Measurements from ENCODE around the gene PCSK2. TPM values are rescaled to one million over a fixed set of nuclear protein-coding genes. Genes with fewer than 3 reads are reported as not detected.

PCSK2 gene
- total RNA-seq, 1 experiment from 2014 or later: not detected

GRCh38 chr20:17287503-17287902 lies 60.7 kb downstream of the PCSK2 start:
- no peak overlapping the region for H3K27ac ChIP-seq
- no peak overlapping the region for H3K4me3 ChIP-seq
- H3K36me3 ChIP-seq: no peaks in the 10 kb centered on the region
- peaks cover 23% of the 10 kb centered on the region for H3K27me3 ChIP-seq (replicated peaks)
- H3K4me1 ChIP-seq (replicated peaks): no peaks in the 10 kb centered on the region
- DNase-seq (ENCODE audit: low read depth in 1 of 2, low spot score in 2 of 2): no peak
- H3K9me3 ChIP-seq (replicated peaks): no peaks in the 10 kb centered on the region

DNA sequence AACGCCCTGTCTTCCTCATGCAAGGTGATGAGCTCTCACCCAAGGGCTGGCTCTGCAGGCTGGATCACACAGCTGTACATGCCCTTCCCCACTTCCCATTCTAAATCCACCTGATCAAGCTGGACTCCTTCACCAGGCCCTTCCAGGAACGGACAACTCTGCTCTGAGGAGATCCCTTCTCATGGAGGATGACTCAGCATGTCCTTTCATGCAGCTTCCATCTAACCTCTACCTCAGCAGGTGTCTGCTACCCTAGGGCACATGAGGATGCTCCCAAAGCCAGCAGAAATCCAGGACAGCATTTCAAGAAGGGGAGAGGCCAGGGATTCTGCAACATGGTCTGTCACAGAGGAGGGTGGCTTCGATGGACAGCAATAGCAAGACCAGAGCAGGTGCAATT lies 61.2 kb downstream of the PCSK2 start:
- Histone ChIP-seq H3K36me3 (no peaks in the 10 kb centered on the region), H3K27ac (no peak overlapping the region), H3K4me1 (replicated peaks) (no peaks in the 10 kb centered on the region), H3K4me3 (no peak overlapping the region), H3K9me3 (replicated peaks) (no peaks in the 10 kb centered on the region), H3K27me3 (replicated peaks) (peaks cover 21% of the 10 kb centered on the region)
- no peak for DNase-seq (ENCODE audit: low read depth in 1 of 2, low spot score in 2 of 2)

DNA sequence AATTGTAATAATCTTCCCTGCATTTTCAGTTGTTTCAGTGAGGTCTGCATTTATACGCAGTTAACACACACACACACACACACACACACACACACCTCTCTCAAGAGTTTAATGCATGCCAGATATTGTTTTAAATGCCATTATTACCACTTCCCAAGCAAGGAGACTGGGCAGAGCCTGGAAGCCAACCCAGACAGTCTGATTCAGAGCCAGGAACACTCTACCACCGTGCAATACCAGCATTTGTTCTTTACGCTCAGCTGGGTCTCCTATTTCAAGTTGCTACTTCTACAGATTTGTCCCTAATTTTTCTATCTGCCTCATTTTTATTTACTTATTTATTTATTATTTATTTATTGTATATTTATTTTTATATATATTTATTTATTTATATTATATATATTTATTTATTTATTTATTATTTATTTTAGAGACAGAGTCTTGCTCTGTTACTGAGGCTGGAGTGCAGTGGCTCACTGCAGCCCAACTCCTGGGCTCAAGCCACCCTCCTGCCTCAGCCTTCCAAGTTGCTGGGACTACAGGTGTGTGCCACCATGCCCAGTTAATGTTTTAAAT lies 68.4 kb downstream of the PCSK2 start:
- no peak overlapping the region for H3K4me3 ChIP-seq
- H3K27ac ChIP-seq: no peak overlapping the region
- H3K36me3 ChIP-seq: no peaks in the 10 kb centered on the region
- no peaks in the 10 kb centered on the region for H3K9me3 ChIP-seq (replicated peaks)
- H3K27me3 ChIP-seq (replicated peaks): no peaks in the 10 kb centered on the region
- DNase-seq (ENCODE audit: low read depth in 1 of 2, low spot score in 2 of 2): no peak
- no peaks in the 10 kb centered on the region for H3K4me1 ChIP-seq (replicated peaks)

DNA sequence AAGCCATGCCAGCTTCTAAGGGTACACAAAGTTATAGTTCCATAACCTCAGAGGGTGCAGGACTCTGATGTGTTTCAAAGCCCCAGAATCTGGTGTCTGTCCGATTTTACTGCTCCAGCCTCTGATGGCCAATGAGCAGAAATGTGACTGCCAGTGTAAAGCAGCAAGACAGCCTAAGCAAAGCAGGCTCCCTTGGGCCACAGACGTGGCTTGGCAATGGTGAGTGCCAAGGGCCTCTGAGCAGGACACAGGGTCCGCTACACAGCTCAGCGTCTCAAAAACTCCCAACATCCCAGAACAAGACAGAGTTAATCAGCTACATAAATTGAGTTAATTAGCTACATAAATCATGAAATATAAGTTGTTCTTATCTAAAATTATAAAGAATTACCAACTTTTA lies 69.2 kb downstream of the PCSK2 start:
- no peak overlapping the region for H3K4me3 ChIP-seq
- H3K36me3 ChIP-seq: no peaks in the 10 kb centered on the region
- no peaks in the 10 kb centered on the region for H3K27me3 ChIP-seq (replicated peaks)
- H3K4me1 ChIP-seq (replicated peaks): no peaks in the 10 kb centered on the region
- DNase-seq (ENCODE audit: low read depth in 1 of 2, low spot score in 2 of 2): no peak
- no peaks in the 10 kb centered on the region for H3K9me3 ChIP-seq (replicated peaks)
- no peak overlapping the region for H3K27ac ChIP-seq

DNA sequence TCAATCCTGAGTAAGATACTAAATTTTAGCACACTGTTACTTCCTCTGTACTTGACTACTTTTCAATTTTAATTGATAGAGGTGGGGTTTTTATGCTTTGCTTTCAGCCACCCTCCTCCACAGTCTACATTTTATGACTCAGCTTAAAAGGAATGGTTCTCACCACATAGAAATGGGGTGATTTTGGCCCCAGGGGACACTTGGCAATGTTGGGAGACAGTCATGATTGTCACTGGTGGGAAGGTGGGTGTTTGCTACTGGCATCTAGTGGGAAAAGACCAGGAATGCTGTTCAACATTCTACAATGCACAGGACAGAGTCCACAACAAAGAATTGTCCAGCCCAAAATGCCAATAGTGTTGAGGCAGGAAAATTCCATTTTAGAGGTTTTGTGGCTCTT lies 71.3 kb downstream of the PCSK2 start:
- H3K9me3 ChIP-seq (replicated peaks): no peaks in the 10 kb centered on the region
- no peak for DNase-seq (ENCODE audit: low read depth in 1 of 2, low spot score in 2 of 2)

DNA sequence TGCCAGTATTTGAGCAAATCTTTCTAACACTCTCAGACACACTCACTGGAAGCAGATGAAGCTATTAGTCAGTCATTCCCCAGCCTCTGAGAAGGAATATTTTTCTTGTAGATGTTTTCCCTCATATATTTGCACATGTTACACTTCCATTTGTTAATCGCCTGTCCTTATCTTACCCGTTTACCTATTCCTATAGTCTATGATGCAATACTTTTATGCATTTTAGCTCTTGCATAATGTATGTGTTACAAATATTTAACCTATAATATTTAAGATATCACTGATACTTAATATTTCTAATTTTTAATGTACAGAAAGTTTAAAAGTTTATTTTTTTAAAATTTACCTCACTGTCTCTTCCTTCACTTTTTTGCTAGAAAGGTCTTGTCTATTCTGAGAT lies 71.9 kb downstream of the PCSK2 start:
- Histone ChIP-seq H3K36me3 (no peaks in the 10 kb centered on the region), H3K27me3 (replicated peaks) (no peaks in the 10 kb centered on the region), H3K4me1 (replicated peaks) (no peaks in the 10 kb centered on the region), H3K9me3 (replicated peaks) (no peaks in the 10 kb centered on the region), H3K4me3 (no peak overlapping the region), H3K27ac (no peak overlapping the region)
- DNase-seq (ENCODE audit: low read depth in 1 of 2, low spot score in 2 of 2): no peak

More for the DNA sequence above, 71.3 kb downstream of the PCSK2 start:
- H3K27ac ChIP-seq: no peak overlapping the region
- H3K36me3 ChIP-seq: no peaks in the 10 kb centered on the region
- H3K27me3 ChIP-seq (replicated peaks): no peaks in the 10 kb centered on the region
- no peaks in the 10 kb centered on the region for H3K4me1 ChIP-seq (replicated peaks)
- H3K4me3 ChIP-seq: no peak overlapping the region

DNA sequence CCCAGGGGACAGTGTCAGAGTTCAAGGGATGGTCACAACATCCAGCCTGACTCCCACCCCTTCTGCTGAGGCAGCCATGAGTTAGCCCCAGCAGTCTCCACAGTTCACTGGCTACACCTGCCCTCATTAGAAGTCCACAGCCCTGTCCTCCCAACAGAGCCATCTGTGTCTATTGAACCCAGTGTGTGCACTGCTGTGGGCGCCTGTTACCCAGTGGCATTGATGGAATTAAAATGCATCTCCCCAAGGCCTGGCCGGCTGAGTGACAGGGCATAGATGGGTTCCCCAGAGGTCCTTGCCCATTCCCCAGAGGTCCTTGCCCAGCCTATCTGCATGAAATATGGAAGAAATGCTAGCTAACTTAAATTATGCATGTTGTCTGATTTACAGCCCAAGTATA lies 73.3 kb downstream of the PCSK2 start:
- Histone ChIP-seq H3K9me3 (replicated peaks) (no peaks in the 10 kb centered on the region), H3K27me3 (replicated peaks) (no peaks in the 10 kb centered on the region), H3K27ac (no peak overlapping the region), H3K4me3 (no peak overlapping the region), H3K36me3 (no peaks in the 10 kb centered on the region), H3K4me1 (replicated peaks) (no peaks in the 10 kb centered on the region)
- no peak for DNase-seq (ENCODE audit: low read depth in 1 of 2, low spot score in 2 of 2)

DNA sequence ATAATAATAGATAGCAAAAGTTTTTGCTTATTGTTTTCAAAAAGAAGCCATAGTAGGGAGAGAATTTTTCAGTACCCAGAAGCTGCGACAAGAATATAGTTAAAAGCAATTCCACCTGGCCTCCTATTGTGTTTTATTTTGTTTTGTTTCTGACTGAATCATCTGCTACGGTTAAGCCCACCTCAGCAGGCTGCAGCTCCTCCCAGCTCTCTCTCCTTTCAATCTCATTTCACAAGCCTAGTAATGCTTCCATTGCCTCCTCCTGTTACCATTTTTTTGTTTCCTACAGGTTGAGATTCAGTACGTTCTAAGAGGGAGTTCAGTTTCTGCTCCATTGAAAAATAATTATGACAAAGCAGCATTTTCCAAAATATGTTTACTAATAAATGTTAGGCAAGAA lies 77.9 kb downstream of the PCSK2 start:
- H3K4me3 ChIP-seq: no peak overlapping the region
- no peak for DNase-seq (ENCODE audit: low read depth in 1 of 2, low spot score in 2 of 2)

DNA sequence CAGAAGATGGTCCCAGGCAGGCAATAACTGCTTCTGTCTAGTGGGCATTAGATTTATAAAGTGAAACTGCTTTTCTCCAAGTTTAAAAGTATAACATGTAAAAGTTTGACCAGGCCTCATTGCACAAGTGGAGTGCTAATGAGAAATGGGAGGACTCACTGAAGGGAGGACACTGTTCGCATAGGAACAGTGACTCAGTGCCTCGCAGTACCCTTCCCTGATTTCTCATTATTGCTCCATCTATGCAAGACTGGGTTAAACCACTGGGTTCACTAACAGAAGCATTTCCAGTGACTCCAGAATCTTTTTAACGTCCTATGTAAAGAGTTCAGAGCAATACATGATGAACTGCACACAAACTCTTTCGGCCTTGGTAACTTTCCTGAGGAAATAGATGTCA lies 79.6 kb downstream of the PCSK2 start:
- Histone ChIP-seq H3K4me3 (no peak overlapping the region), H3K27me3 (replicated peaks) (0 out of 2 replicates have a peak, but pooled peaks cover 3% of the 10 kb centered on the region), H3K36me3 (no peaks in the 10 kb centered on the region), H3K4me1 (replicated peaks) (no peaks in the 10 kb centered on the region), H3K27ac (no peak overlapping the region), H3K9me3 (replicated peaks) (no peaks in the 10 kb centered on the region)
- DNase-seq (ENCODE audit: low read depth in 1 of 2, low spot score in 2 of 2): no peak

More for the DNA sequence above, 77.9 kb downstream of the PCSK2 start:
- Histone ChIP-seq H3K27ac (no peak overlapping the region), H3K27me3 (replicated peaks) (no peaks in the 10 kb centered on the region), H3K36me3 (no peaks in the 10 kb centered on the region), H3K4me1 (replicated peaks) (no peaks in the 10 kb centered on the region), H3K9me3 (replicated peaks) (no peaks in the 10 kb centered on the region)

- Histone ChIP-seq H3K27ac (no peak overlapping the region), H3K27me3 (replicated peaks) (peaks cover 3% of the 10 kb centered on the region; the same call in 1 of the 2 replicates), H3K4me3 (no peak overlapping the region), H3K4me1 (replicated peaks) (no peaks in the 10 kb centered on the region), H3K9me3 (replicated peaks) (no peaks in the 10 kb centered on the region), H3K36me3 (no peaks in the 10 kb centered on the region)
- DNase-seq (ENCODE audit: low read depth in 1 of 2, low spot score in 2 of 2): no peak
Observed at GRCh38 chr20:17314264-17314663, 87.4 kb downstream of the PCSK2 start.

- Histone ChIP-seq H3K9me3 (replicated peaks) (no peaks in the 10 kb centered on the region), H3K4me3 (no peak overlapping the region), H3K27me3 (replicated peaks) (peaks cover 3% of the 10 kb centered on the region; the same call in 1 of the 2 replicates), H3K36me3 (no peaks in the 10 kb centered on the region), H3K27ac (no peak overlapping the region), H3K4me1 (replicated peaks) (no peaks in the 10 kb centered on the region)
- DNase-seq (ENCODE audit: low read depth in 1 of 2, low spot score in 2 of 2): no peak
Observed at GRCh38 chr20:17315407-17316231, 88.8 kb downstream of the PCSK2 start.

DNA sequence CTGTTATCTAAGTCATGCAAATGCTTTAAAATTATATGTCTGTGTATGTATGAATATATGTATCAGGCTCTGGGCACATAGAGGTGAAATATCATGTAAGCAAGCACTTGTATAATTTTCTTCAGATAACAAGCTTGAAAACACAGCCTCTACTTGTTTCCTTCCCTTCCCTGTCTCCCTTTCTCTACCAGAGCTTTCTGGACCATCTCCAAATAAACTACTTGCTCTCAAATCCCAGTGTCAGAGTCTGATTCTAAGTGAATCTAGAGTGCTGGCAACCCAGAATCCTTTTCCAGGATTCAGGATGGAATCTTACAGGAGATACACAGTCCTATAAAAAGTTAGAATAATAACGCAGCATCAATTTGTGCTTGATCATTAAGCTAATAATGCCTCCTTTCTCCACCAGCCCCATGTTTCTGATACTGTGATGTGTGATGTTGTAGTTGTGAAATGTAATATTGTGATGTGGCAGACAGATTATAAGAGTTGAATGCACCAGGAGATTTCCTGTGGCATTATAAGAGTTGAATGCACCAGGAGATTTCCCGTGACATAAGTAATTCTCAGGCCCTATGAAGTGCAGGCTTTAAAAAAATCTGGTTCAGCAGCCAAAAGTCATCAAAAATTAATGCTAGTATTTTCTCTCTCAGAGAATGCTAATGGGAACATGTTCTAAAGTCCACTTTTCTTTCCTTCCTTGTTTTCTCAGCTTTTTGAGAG lies 89.6 kb downstream of the PCSK2 start:
- H3K4me3 ChIP-seq: no peak overlapping the region
- DNase-seq (ENCODE audit: low read depth in 1 of 2, low spot score in 2 of 2): no peak
- no peaks in the 10 kb centered on the region for H3K4me1 ChIP-seq (replicated peaks)
- no peaks in the 10 kb centered on the region for H3K9me3 ChIP-seq (replicated peaks)
- H3K27ac ChIP-seq: no peak overlapping the region
- H3K36me3 ChIP-seq: no peaks in the 10 kb centered on the region
- peaks cover 4% of the 10 kb centered on the region; the same call in 1 of the 2 replicates for H3K27me3 ChIP-seq (replicated peaks)

GRCh38 chr20:17317341-17317740 lies 90.5 kb downstream of the PCSK2 start:
- H3K4me1 ChIP-seq (replicated peaks): no peaks in the 10 kb centered on the region
- H3K27ac ChIP-seq: no peak overlapping the region
- H3K27me3 ChIP-seq (replicated peaks): peaks cover 4% of the 10 kb centered on the region; the same call in 1 of the 2 replicates
- DNase-seq (ENCODE audit: low read depth in 1 of 2, low spot score in 2 of 2): no peak
- no peaks in the 10 kb centered on the region for H3K36me3 ChIP-seq
- H3K4me3 ChIP-seq: no peak overlapping the region
- H3K9me3 ChIP-seq (replicated peaks): no peaks in the 10 kb centered on the region

DNA sequence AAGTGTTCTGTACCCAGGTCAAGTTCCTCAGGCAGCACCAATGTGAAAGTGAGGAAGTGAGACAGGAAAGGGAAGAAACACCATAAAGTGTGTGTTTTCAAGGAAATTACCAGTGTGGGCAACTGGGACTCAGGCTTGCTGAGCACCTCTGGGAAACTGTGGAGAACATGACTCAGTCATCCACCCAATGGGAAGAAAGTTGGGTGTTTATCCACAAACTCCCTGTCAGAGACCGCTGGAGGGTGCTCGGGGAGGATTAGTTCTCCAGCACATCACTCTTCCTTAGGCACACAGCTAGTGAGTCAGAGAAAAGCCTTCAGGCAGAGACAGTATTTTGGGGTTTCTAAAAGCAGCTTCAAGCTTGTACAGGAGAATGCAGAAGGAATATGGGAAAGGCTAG lies 93.6 kb downstream of the PCSK2 start:
- Histone ChIP-seq H3K9me3 (replicated peaks) (no peaks in the 10 kb centered on the region), H3K4me3 (no peak overlapping the region), H3K27me3 (replicated peaks) (peaks cover 4% of the 10 kb centered on the region; the same call in 1 of the 2 replicates), H3K4me1 (replicated peaks) (no peaks in the 10 kb centered on the region), H3K27ac (no peak overlapping the region), H3K36me3 (no peaks in the 10 kb centered on the region)
- no peak for DNase-seq (ENCODE audit: low read depth in 1 of 2, low spot score in 2 of 2)

Measured in SJSA1 (cell line).